ENCODE results near the gene SPPL3. TPM values are rescaled to one million over a fixed set of nuclear protein-coding genes. Genes with fewer than 3 reads are reported as not detected.

The SPPL3 gene
- total RNA-seq, 2 experiments from 2014 or later = 38.3 to 43.4 TPM

DNA sequence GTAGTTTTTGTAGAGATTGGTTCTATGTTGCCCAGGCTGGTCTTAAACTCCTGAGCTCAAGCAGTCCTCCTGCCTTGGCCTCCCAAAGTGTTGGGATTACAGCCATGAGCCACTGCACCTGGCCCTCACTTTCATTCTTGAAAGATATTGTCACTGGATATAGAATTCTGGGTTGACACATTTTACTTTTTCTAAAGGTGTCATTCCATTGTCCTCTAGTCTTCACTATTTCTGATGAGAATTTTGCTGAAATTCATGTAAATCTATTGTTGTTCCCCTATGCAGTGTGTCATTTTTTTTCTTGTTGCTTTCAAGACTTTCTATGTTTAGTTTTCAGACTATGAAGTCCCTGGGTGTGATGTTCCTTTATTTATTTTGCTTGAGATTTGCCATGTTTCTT is 149.4 kb downstream of the SPPL3 start:
- Mint-ChIP-seq H3K4me1 (ENCODE audit: low read depth) (peaks cover 8% of the 10 kb centered on the region), H3K27ac (no peak overlapping the region), H3K36me3 (ENCODE audit: low read depth) (no peaks in the 10 kb centered on the region), H3K4me3 (no peak overlapping the region), H3K27me3 (peaks cover 5% of the 10 kb centered on the region), H3K9me3 (peaks cover 4% of the 10 kb centered on the region)
- ChIA-PET CTCF (no interaction called here), POLR2A (no interaction called here)
- TF ChIP-seq CTCF (IDR thresholded peaks at IDR 0.05) = no peak
- peaks cover 5% of the 10 kb centered on the region for H3K4me1 ChIP-seq (ENCODE audit: insufficient read depth, low read length)
- intact Hi-C loops (cut with DNase I, micrococcal nuclease) = no loop called here
- H3K36me3 ChIP-seq (ENCODE audit: insufficient read depth, low read length) = peaks cover 2% of the 10 kb centered on the region
- no peaks in the 10 kb centered on the region for H3K27me3 ChIP-seq (ENCODE audit: control insufficient read depth in 1 of 2, insufficient read depth in 2 of 2, low read length in 2 of 2)
- no peak overlapping the region for H3K4me3 ChIP-seq (ENCODE audit: low read length)
- no peak overlapping the region for H3K27ac ChIP-seq (ENCODE audit: low read depth in 1 of 2, low read length in 2 of 2)
- DNase-seq (no peak), ATAC-seq (ENCODE audit: poor library complexity) (no peak)
- H3K9me3 ChIP-seq (ENCODE audit: control insufficient read depth in 1 of 2, insufficient read depth in 1 of 2, low read length in 2 of 2) = peaks cover 12 to 14% of the 10 kb centered on the region in 2 experiments

DNA sequence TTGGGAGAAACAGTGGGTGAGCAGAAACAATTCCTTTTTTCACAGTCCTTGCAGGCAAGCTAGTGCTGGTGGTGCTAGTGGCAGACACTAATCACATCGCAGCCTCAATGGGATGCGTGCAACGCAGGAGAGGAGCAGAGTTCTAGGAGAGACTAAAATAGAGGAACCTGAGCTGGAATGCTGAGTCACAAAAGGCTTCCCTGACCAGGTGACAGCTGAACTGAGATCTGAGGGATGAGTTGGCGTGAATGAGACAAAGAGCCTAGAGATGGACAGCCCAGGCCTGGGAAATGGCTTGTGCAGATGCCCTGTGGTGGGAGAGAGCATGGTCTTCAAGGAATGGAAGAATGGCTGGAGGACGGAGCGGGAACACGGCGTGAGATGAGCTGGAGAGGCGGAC is 152.8 kb downstream of the SPPL3 start:
- H3K27me3 Mint-ChIP-seq = peaks cover 5% of the 10 kb centered on the region
- Histone ChIP-seq H3K27ac (ENCODE audit: low read depth in 1 of 2, low read length in 2 of 2) (no peak overlapping the region), H3K9me3 (ENCODE audit: control insufficient read depth in 1 of 2, insufficient read depth in 1 of 2, low read length in 2 of 2) (peaks cover 12 to 14% of the 10 kb centered on the region in 2 experiments), H3K4me1 (ENCODE audit: insufficient read depth, low read length) (no peaks in the 10 kb centered on the region), H3K36me3 (ENCODE audit: insufficient read depth, low read length) (no peaks in the 10 kb centered on the region), H3K4me3 (ENCODE audit: low read length) (no peak overlapping the region), H3K27me3 (ENCODE audit: control insufficient read depth in 1 of 2, insufficient read depth in 2 of 2, low read length in 2 of 2) (no peaks in the 10 kb centered on the region)
- no peak for ATAC-seq (ENCODE audit: poor library complexity)
- DNase-seq = no peak
- POLR2A ChIA-PET = no interaction called here
- no peaks in the 10 kb centered on the region for H3K4me1 Mint-ChIP-seq (ENCODE audit: low read depth)
- intact Hi-C loops (cut with DNase I, micrococcal nuclease) = no loop called here
- CTCF ChIA-PET = no interaction called here
- no peak overlapping the region for H3K27ac Mint-ChIP-seq
- no peaks in the 10 kb centered on the region for H3K36me3 Mint-ChIP-seq (ENCODE audit: low read depth)
- H3K4me3 Mint-ChIP-seq = no peak overlapping the region
- peaks cover 4% of the 10 kb centered on the region for H3K9me3 Mint-ChIP-seq
- TF ChIP-seq CTCF (IDR thresholded peaks at IDR 0.05) = no peak

DNA sequence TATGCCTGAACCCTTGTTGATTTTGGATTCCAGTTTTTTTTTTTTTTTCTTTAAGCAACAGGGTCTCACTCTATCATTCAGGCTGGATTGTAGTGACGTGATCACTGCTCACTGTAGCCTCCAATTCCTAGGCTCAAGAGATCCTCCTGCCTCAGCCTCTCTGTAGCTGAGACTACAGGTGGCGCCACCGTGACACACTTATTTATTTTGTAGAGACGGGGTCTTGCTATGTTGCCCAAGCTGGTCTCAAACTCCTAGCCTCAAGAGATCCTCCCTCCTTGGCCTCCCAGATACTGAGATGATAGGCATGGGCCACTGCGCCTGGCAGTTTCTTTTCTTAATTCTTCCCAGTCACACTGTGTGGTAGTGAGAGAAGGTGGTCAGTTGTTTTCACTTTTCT is 153.4 kb downstream of the SPPL3 start:
- Histone ChIP-seq H3K27ac (ENCODE audit: low read depth in 1 of 2, low read length in 2 of 2) (no peak overlapping the region), H3K36me3 (ENCODE audit: insufficient read depth, low read length) (no peaks in the 10 kb centered on the region), H3K9me3 (ENCODE audit: control insufficient read depth in 1 of 2, insufficient read depth in 1 of 2, low read length in 2 of 2) (peaks cover 12 to 13% of the 10 kb centered on the region in 2 experiments), H3K4me1 (ENCODE audit: insufficient read depth, low read length) (no peaks in the 10 kb centered on the region), H3K27me3 (ENCODE audit: control insufficient read depth in 1 of 2, insufficient read depth in 2 of 2, low read length in 2 of 2) (no peaks in the 10 kb centered on the region), H3K4me3 (ENCODE audit: low read length) (no peak overlapping the region)
- intact Hi-C loops (cut with DNase I, micrococcal nuclease) = no loop called here
- peaks cover 5% of the 10 kb centered on the region for H3K27me3 Mint-ChIP-seq
- CTCF ChIA-PET = no interaction called here
- H3K9me3 Mint-ChIP-seq = peaks cover 4% of the 10 kb centered on the region
- H3K4me1 Mint-ChIP-seq (ENCODE audit: low read depth) = no peaks in the 10 kb centered on the region
- no peak overlapping the region for H3K27ac Mint-ChIP-seq
- POLR2A ChIA-PET = no interaction called here
- no peaks in the 10 kb centered on the region for H3K36me3 Mint-ChIP-seq (ENCODE audit: low read depth)
- DNase-seq = no peak
- no peak for TF ChIP-seq CTCF (IDR thresholded peaks at IDR 0.05)
- no peak overlapping the region for H3K4me3 Mint-ChIP-seq
- ATAC-seq (ENCODE audit: poor library complexity) = no peak
